ENCODE results near the gene HPCA.

HPCA gene

DNA sequence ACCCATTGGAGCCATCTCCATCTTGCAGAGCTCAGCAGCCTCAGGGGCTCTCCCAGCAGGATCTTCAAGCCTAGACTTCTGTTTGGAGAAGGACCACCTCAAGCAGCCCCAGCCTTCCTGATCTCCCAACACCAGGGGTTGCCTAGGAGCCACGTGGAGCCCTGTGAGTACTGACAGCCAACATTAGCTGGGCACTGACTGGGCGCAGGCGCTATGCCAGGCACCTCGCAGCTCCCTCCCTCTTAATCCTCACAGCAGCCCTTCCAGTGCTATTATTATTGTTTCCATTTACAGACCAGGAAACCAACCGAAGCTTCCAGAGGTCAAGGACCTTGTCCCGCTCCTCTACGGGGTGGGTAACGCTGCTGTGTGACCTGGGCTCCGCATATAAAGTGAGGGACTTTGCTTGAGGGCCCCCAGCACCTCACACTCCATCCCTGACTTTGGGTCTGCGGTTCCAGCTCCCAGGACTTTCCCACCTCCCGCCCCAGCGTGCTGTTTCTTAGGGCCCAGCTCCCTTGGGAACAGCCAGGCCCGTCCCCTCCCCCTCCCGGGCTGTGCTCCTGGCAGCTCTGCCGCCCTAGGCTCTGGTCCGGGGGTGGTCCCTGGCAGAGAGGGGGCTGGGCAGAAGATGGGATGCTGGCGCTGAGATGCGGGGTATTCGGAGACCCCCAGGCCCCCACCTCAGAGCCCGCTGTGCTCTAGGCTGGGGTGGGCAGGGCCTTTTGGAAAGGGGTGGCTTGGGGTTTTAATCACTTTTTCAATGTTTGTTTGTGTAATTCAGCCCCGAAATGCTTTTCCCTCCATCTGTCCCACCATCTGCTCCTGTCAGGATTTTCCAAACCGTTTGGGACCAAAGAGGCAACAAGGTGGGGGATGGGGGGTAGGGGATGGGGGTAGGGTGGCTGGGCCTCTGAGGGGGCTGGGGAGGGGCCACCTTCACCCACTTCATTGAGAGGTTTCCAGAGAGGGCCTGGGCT, 4.1 kb upstream of the HPCA start:
- no peak for DNase-seq (ENCODE audit: extremely low spot score)
- POLR2A ChIA-PET = interaction anchor here (0.8 kb wide), 1 partner anchor 199 kb away, joined by 3 read pairs; the partner anchor contains the start of gene AZIN2
- TF ChIP-seq FOXK2 (IDR thresholded peaks at IDR 0.05) (no peak), FOXM1 (IDR thresholded peaks at IDR 0.05; ENCODE audit: borderline replicate concordance) (no peak), ELF4 (IDR thresholded peaks at IDR 0.05) (no peak), FOXA1 (IDR thresholded peaks at IDR 0.05) (no peak), ARNT (IDR thresholded peaks at IDR 0.05) (no peak), HDGF (IDR thresholded peaks at IDR 0.05; ENCODE audit: borderline replicate concordance) (no peak)
- CTCF ChIA-PET = interaction anchor here (0.6 to 1.5 kb wide), 5 partner anchors 9 to 568 kb away, joined by 3 to 5 read pairs (median 4); no protein-coding TSS in a partner anchor

DNA sequence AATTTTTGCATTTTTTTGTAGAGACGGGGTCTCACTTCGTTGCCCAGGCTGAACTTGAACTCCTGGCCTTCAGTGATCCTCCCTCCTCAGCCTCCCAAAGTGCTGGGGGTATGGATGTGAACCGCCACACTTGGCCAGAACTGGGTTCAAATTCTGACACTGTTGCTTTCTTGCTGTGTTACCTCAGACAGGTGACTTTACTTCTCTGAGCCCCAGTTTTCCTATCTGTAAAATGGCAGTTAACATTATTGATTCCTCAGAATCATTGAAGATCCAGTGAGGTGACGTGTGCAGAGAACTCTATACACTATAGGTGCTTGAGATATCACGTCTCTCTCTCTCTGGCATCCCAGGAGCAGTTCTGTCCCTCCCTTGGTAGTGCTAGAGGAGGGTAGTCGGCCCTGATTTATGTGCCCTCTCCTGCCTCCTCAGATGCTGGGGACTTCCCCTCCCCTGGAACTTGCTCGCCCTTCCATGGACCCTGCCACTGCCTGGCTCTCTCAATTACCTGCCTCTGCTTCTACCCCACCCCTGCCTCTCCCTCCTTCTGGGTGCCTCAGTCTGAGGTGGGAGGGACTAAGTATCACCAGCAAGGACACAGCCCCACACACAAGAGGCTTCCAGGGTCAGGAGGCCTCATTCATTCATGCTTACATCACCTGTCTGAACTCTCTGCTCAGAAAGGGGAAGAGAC, 2.8 kb upstream of the HPCA start:
- no peak for DNase-seq (ENCODE audit: extremely low spot score)
- ChIA-PET POLR2A (no interaction called here), CTCF (no interaction called here)
- TF ChIP-seq ZNF384 (IDR thresholded peaks at IDR 0.05) = no peak
- no peak for TF ChIP-seq ELF4 (IDR thresholded peaks at IDR 0.05)
- no peak for TF ChIP-seq FOXM1 (IDR thresholded peaks at IDR 0.05; ENCODE audit: borderline replicate concordance)
- no peak for TF ChIP-seq ARNT (IDR thresholded peaks at IDR 0.05)
- TF ChIP-seq BHLHE40 (IDR thresholded peaks at IDR 0.05; ENCODE audit: borderline replicate concordance) = no peak
- no peak for TF ChIP-seq HDGF (IDR thresholded peaks at IDR 0.05; ENCODE audit: borderline replicate concordance)
- TF ChIP-seq SP1 (IDR thresholded peaks at IDR 0.05) = no peak
- no peak for TF ChIP-seq SUZ12 (IDR thresholded peaks at IDR 0.05)
- TF ChIP-seq FOXK2 (IDR thresholded peaks at IDR 0.05) = no peak

DNA sequence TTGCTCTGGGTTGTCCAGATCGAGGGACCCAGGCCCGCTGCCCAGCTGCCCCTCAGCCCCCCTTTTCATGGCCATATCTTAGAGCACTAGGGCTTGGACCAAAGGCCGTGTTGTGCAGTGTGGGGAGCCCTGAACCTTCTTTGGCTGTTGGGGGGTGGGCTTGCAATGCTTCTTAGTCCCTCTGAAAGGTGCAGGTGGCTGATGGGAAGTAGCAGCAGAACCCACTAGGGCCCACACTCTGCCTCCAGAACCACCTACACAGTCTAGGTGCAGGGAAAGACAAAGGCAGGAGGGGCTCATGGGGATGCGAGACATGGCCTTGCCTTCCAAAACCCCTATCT, 2.3 kb upstream of the HPCA start:
- ChIA-PET CTCF (no interaction called here), POLR2A (no interaction called here)
- no peak for TF ChIP-seq PKNOX1 (IDR thresholded peaks at IDR 0.05)
- no peak for TF ChIP-seq LEF1 (IDR thresholded peaks at IDR 0.05; ENCODE audit: borderline replicate concordance)
- no peak for DNase-seq (ENCODE audit: extremely low spot score)

GRCh38 chr1:32884726-32885125, 1.6 kb upstream of the HPCA start:
- CTCF ChIA-PET = no interaction called here
- no peak for TF ChIP-seq ARNT (IDR thresholded peaks at IDR 0.05)
- no peak for TF ChIP-seq L3MBTL2 (conservative IDR thresholded peaks at IDR 0.05)
- no peak for TF ChIP-seq BHLHE40 (IDR thresholded peaks at IDR 0.05; ENCODE audit: borderline replicate concordance)
- no peak for TF ChIP-seq FOXK2 (IDR thresholded peaks at IDR 0.05)
- TF ChIP-seq LEF1 (IDR thresholded peaks at IDR 0.05; ENCODE audit: borderline replicate concordance) = no peak
- no peak for TF ChIP-seq FOXM1 (IDR thresholded peaks at IDR 0.05; ENCODE audit: borderline replicate concordance)
- TF ChIP-seq ELF4 (IDR thresholded peaks at IDR 0.05) = no peak
- no peak for TF ChIP-seq SUZ12 (IDR thresholded peaks at IDR 0.05)
- TF ChIP-seq SP1 (IDR thresholded peaks at IDR 0.05) = no peak
- no peak for TF ChIP-seq TARDBP (IDR thresholded peaks at IDR 0.05)
- no peak for TF ChIP-seq PKNOX1 (IDR thresholded peaks at IDR 0.05)
- no peak for TF ChIP-seq CTBP1 (IDR thresholded peaks at IDR 0.05; ENCODE audit: borderline replicate concordance)
- POLR2A ChIA-PET = no interaction called here
- DNase-seq (ENCODE audit: extremely low spot score) = no peak

- TF ChIP-seq ZNF384 (IDR thresholded peaks at IDR 0.05) (no peak), BHLHE40 (IDR thresholded peaks at IDR 0.05; ENCODE audit: borderline replicate concordance) (no peak), FOXA1 (IDR thresholded peaks at IDR 0.05) (no peak), NFRKB (IDR thresholded peaks at IDR 0.05) (no peak), ARNT (IDR thresholded peaks at IDR 0.05) (no peak), CTBP1 (IDR thresholded peaks at IDR 0.05; ENCODE audit: borderline replicate concordance) (no peak), L3MBTL2 (conservative IDR thresholded peaks at IDR 0.05) (no peak), LEF1 (IDR thresholded peaks at IDR 0.05; ENCODE audit: borderline replicate concordance) (no peak), HDGF (IDR thresholded peaks at IDR 0.05; ENCODE audit: borderline replicate concordance) (no peak), FOXM1 (IDR thresholded peaks at IDR 0.05; ENCODE audit: borderline replicate concordance) (no peak), SP1 (IDR thresholded peaks at IDR 0.05) (no peak), FOXK2 (IDR thresholded peaks at IDR 0.05) (no peak), ELF4 (IDR thresholded peaks at IDR 0.05) (no peak), SUZ12 (IDR thresholded peaks at IDR 0.05) (no peak), PKNOX1 (IDR thresholded peaks at IDR 0.05) (no peak)
- POLR2A ChIA-PET = no interaction called here
- CTCF ChIA-PET = interaction anchor here (0.5 to 0.6 kb wide), 2 partner anchors 119 to 253 kb away, joined by 3 read pairs; no protein-coding TSS in a partner anchor
- no peak for DNase-seq (ENCODE audit: extremely low spot score)
Observed at GRCh38 chr1:32885676-32886003, 651 bp upstream of the HPCA start.

DNA sequence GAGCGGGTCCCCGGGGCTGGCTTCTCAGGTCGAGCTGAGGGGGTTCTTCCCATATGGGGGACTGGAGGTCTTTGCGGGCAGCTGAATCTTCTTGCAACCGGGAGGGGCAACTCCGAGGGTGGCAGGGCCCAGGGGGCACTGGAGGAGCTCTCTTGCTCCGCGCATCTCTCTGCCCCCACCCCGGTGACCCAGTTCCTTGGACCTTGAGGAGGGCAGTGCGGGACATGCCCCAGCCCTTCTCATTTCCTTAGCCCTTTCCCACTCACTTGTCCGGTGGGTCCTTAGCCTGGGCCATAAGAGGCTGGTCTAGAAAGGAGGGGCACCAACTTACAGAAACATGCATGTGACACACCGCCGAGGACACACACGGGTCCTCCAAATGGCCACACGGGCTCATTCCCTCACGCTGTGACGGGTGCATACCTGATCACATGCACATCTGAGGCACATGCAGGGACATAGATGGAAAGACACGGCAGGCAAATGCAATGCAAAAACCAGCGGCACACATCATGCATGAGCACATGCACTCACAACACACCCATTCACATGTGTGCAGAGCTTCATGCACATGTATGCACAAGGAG, 630 bp downstream of the HPCA start:
- ChIA-PET CTCF (interaction anchor here (0.5 to 1.1 kb wide), 9 partner anchors 8 to 306 kb away, joined by 3 to 6 read pairs (median 3); partner anchors contain the start of gene RNF19B), POLR2A (no interaction called here)
- TF ChIP-seq CTBP1 (IDR thresholded peaks at IDR 0.05; ENCODE audit: borderline replicate concordance) = no peak
- TF ChIP-seq BHLHE40 (IDR thresholded peaks at IDR 0.05; ENCODE audit: borderline replicate concordance) = no peak
- no peak for TF ChIP-seq FOXA1 (IDR thresholded peaks at IDR 0.05)
- no peak for TF ChIP-seq ARNT (IDR thresholded peaks at IDR 0.05)
- TF ChIP-seq HDGF (IDR thresholded peaks at IDR 0.05; ENCODE audit: borderline replicate concordance) = no peak
- TF ChIP-seq FOXK2 (IDR thresholded peaks at IDR 0.05) = no peak
- TF ChIP-seq SUZ12 (IDR thresholded peaks at IDR 0.05) = no peak
- TF ChIP-seq NFRKB (IDR thresholded peaks at IDR 0.05) = no peak
- no peak for TF ChIP-seq TARDBP (IDR thresholded peaks at IDR 0.05)
- no peak for TF ChIP-seq PKNOX1 (IDR thresholded peaks at IDR 0.05)
- no peak for TF ChIP-seq L3MBTL2 (conservative IDR thresholded peaks at IDR 0.05)
- no peak for TF ChIP-seq LEF1 (IDR thresholded peaks at IDR 0.05; ENCODE audit: borderline replicate concordance)
- no peak for TF ChIP-seq ZNF384 (IDR thresholded peaks at IDR 0.05)
- no peak for TF ChIP-seq ELF4 (IDR thresholded peaks at IDR 0.05)
- no peak for TF ChIP-seq SP1 (IDR thresholded peaks at IDR 0.05)
- TF ChIP-seq FOXM1 (IDR thresholded peaks at IDR 0.05; ENCODE audit: borderline replicate concordance) = no peak

More for the DNA sequence above, 630 bp downstream of the HPCA start:
- DNase-seq (ENCODE audit: extremely low spot score) = no peak

Measured in HEK293T (cell line).